ENCODE measurements around the gene MAP2.

DNA sequence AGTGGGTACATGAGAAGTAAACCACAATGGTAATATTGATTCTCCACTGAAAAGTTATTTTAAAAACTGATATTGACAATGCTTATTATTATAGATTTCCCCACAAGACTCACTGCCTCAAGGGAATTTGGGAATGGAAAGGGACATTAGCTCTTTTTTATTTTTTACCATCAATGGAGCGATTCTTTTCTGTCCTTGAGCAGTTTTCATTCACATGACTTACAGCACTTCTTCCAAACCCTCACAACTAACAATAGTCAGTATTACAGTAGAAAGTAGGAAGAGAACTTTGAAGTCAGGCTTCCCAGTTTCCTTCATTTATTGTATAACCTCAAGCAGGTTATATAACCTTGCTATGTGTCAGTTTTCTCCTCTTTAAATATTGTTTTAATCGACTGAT is 343.5 kb downstream of the MAP2 start:
- no peak for TF ChIP-seq EP300 (IDR thresholded peaks at IDR 0.05)
- TF ChIP-seq, protein P1, sequence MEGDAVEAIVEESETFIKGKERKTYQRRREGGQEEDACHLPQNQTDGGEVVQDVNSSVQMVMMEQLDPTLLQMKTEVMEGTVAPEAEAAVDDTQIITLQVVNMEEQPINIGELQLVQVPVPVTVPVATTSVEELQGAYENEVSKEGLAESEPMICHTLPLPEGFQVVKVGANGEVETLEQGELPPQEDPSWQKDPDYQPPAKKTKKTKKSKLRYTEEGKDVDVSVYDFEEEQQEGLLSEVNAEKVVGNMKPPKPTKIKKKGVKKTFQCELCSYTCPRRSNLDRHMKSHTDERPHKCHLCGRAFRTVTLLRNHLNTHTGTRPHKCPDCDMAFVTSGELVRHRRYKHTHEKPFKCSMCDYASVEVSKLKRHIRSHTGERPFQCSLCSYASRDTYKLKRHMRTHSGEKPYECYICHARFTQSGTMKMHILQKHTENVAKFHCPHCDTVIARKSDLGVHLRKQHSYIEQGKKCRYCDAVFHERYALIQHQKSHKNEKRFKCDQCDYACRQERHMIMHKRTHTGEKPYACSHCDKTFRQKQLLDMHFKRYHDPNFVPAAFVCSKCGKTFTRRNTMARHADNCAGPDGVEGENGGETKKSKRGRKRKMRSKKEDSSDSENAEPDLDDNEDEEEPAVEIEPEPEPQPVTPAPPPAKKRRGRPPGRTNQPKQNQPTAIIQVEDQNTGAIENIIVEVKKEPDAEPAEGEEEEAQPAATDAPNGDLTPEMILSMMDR (IDR thresholded peaks at IDR 0.05) = no peak
- no peak for TF ChIP-seq POLR2A (IDR thresholded peaks at IDR 0.05)

All from ovary (tissue), 3 donors.